GM19099 (cell line): Measurements from ENCODE around the gene FGFBP1.

ENCODE experiments used
- POLR2A ChIP-seq: IDR thresholded peaks from 3 replicates; pipeline ENCODE4 v1.6.1; 2011; ENCODE audit warnings: low read depth; ENCODE audit not compliant: insufficient read length; ENCODE audit errors: extremely low read depth

FGFBP1 gene

DNA sequence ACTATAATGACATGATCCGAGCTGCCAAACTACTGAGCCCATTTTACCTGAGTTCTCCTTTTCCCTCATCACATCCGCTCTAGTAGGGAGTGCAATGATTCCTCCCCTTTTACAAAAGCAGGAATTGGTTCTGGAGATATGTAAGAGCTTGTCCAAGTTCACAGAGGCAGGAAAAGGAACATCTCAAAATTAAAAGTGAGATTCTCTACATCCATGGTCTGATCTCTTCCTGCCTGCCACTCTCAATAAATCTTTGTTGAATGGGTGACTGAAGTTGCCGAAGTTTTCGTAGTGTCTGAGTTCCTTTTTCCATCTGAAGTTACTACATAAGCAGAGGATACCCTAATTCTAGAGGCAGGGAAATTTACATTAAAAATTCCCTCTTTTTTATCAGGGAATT, at the start of gene FGFBP1:
Gene FGFBP1 (minus strand): TSS at position 101 of the 400 bp plus-strand sequence. CDS start 2,108 bp downstream, outside the sequence.
- no peak for TF ChIP-seq POLR2A

DNA sequence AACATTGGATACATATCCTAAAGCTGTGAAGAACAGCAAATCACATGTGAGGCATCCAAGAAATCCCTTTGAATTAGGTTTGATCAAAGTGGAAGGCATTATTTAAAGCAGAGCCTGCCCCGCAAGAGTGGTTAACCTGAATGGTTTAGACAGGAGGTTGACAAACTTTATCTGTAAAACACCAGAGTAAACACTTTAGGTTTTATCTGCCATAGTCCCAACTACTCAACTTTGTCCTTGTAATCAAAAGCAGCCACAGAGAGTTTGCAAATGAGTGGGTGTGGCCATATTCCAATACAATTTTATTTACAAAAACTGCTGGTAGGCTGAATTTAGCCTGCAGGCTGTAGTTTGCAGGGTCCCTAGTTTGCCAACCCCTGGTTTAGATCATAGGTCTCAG, 49.7 kb upstream of the FGFBP1 start:
- no peak for TF ChIP-seq POLR2A

DNA sequence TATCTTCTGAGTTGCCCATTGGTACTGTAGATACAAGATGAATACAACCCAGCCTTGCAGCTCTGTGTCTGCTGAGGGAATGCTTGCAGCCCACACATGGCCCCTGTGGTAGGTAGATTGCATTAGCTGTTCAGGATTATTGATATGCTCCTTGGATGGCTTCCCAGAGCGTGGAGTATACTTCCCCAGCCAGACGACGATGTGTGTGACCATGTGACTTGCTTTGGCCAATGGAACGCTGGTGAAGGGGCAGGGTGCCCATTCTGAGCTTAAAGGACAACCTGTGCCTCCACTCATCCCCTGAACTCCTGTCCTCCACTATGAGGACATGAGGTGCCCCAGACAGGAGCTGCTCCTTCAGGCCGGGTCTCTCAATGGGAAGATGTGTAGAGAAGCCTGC, 48.4 kb upstream of the FGFBP1 start:
- TF ChIP-seq POLR2A: no peak

DNA sequence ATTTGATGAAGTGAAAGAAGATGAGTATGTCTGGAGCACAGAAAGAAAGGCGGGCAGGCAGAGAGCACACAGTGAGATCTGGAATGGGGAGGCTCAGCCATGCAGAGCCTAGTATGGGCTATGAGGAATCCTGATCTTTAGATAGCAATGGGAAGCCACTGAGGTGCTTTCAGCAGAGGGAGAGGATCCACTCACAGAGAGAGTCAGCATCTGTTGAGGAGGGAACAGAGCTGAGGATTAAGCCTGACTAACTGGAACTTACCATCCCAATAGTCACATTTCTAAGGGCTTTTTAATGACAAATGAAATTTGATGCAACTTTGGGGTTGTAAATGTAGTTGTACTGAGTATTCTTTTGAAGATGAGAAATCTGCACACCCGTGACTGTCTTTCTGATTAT, 45.1 kb upstream of the FGFBP1 start:
- no peak for TF ChIP-seq POLR2A

DNA sequence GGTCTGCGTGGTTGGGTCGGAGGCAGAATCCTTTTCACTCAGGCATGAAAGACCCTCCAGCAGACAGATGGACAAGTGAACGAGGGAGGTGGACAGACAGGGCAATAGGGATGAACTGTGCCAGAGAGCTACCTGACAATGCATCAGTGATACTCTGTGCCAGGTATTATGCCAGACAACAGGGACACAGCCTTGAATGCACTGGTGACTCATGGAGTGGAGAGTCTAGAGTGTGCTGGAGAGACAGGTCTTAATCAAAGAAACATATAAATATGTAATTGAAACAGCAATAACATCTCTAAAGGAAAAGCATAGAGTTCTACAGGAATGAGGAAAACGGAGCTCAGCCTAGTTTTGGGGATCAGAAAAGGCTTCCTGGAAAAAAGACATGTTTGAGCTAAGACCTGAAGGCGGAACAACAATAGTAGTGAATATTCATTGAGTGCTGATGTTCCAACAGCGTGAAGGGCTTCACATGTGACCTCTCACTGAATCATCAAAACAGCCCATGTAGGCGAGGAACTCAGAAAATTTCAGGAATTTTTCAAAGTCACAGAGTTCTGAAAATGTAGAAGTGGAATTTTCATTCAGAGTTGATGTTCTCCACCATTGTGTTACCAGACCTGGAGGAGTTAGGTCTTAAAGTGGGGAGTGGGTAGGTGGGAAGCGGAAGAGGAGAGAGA, 44.4 kb upstream of the FGFBP1 start:
- no peak for TF ChIP-seq POLR2A

DNA sequence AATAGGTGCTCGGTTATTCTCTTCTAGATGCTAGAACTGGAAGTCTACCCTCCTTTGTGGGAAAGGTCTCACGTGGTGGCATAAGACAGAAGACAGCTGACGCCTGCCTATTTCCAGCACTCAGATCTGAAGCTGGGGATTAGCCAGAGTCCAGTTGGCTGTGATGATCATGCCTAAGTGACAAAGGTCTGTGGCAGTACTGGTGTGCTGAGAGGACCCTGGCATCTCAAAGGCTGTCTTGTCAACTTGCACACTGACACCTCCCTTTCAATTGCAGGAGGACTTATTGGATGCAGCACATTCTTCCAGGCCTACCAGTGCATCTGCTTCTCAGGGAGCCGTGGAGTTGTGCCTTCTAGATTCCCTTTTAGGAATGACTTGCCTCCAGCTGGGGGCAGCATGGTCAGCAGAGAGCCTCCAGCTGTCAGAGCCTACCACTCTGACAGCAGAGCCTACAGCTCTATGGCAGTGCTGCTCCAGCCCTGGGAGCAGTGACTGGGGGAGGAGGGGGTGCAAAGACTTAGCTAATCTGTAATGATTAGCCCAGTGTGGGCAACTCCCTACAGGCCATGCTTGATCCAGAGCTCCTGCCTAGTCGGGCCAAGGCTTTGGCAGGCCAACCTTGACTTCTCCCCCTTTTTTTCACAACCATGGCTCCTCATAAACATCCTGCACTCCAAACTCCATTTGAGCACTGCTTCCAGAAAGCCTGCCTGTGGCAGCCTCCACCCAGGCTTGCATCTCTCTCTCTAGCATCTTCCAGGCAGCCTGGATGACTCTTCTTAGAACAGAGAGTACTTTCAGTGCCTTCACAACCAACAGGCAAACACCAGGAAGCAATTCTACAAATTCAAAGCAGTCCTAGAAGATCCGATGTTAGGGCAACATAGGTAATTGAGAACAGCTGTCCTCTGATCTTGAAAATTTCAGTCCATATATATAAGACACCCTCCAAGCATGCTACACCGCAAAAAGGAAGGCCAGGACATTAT, 38.2 kb upstream of the FGFBP1 start:
- no peak for TF ChIP-seq POLR2A

DNA sequence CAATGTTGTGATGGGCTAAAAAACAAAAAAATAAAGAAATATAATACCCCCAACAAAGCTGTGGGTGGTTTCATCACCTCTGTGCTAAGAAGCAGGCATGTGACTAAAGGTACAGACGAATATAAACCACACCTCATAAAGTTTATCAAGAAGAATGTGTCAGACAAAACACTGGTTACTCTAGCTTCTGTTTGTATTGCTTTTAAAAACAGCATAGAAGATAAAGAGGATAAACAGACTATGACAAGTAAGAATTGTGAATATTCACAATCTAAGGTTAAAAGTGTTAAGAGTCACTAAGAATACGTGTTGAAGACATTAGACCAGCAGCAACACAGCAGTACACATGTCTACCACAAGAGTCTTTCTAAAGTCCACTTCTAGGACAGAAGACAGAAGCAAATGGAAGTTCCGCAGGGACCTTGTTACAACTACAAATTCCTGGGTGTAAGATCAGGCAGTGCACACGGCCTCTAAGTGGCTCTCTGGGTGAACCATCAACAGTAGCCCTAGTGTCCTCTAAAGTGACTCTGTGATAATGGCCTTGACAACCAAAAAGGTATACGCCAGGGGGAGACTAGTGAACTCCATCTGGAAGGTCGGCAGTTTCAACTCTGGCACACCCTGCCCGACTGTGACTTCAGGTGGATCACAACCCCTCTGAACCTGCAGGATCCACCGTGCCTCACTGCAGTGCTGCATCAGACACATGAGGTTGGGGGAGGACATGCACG, 32.7 kb upstream of the FGFBP1 start:
- TF ChIP-seq POLR2A: no peak

DNA sequence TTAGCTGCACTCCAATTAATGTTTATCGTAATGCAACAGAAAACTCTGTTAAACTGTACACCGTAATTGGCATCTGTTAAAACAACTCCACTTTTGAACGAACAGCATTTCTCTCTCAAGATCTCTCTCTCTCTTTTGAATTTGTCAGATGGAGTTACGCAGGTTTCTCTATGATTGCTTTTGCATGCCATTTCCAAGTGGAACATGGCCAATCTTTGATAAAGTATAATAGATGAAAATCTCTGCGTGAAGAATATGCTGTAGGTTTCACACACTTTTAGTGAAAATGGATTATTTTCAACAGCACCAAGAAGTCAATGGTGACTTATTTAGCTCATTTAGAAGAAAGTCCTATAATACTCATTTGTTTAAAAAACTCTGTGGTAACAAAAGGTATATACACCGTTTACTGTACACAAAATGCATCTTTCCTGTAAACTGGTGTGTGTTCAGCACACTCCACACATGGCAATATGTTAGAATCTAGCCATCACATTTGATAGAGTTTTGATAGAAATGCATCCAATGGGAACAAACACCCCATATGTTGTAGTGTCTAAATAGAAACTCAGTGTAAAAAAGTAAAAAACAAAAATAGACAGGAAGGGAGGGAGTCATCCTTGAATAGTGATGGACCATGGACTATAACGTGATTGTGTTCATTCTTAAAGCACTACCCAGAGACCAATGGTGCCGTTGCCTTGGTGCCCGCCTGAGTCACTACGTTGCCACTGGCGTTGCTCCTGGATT, 30.2 kb upstream of the FGFBP1 start:
- TF ChIP-seq POLR2A: no peak

DNA sequence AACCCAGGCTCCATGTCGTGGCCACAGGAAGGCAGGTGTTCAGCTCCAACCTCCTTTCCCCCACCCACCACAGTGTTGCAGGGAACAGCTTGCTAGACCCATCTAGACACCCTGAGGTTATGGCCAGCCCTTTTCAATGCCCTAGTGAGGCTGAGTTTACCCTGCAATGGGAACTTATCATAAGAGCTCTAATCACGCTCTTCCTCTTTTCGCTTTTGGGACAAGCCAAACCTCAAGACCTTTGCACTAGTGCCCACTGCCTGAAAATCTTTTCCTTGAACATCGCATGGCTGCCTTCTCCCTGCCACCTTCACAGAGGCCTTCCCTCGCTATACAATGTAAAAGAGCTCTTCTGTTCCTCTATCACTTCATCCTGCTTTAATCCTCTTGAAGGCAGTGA, 26.8 kb upstream of the FGFBP1 start:
- TF ChIP-seq POLR2A: no peak

DNA sequence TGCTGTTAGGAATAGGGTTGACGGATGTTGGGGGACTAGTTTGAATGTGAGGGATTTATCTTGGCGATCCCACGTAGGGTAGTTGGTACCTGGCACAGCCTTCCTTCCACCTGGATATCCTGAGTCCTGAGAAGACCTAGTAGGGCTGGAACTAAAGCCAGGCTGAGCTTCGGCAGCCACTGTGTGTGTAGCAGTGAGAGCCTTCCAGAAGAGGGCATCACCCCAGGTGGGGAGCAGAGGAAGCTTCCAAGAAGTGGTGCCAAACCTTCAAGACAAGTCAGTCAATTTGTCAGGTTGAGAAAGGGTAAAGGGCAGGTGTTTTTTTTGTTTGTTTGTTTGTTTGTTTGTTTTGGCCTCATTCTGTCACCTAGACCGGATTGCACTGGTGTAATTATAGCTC, 25.6 kb upstream of the FGFBP1 start:
- no peak for TF ChIP-seq POLR2A

DNA sequence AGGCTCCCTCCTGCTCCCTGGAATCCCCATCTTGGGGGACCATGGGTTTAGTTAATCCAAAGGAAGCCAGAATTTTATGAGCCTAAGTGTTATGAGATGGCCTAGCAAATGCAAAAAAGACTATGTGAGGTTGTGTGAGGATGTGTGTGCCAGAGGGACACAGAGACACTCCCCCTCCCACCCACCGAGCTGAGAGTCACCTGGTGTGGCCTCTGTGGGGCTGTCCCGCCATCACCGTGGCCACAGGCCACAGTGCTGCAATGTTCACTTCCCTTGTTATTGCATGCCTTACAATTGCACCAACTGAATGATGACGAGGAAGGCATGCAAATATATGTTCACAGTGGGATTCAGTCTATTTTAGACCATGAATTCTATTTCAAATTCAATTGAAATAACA, 25.0 kb upstream of the FGFBP1 start:
- TF ChIP-seq POLR2A: no peak

DNA sequence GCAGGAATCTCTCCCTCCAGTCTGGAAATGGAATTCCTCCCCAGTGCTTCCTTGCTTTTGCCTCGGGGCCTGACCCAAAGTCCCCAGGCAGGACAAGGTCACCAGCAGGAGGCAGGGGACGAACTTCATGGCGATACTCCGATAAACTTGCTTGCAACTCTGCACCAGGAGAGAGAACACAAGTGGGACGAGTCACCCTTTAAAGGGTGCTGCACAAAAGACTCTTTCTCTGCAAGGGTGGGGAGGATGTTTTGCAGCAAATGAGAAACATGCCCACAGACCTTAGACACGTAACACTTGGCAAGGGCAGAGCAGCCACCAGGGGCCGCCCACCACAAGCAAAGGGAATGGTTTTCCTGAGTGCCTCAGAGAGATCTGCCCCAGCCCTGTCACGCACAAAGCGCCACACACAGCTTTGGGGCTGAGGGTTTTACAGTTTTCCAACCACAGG, 24.5 kb upstream of the FGFBP1 start, which contains the start of gene FGFBP2:
Gene FGFBP2 (minus strand): TSS at position 175 of the 451 bp plus-strand sequence. CDS start 46 bp downstream, at position 129.
- no peak for TF ChIP-seq POLR2A

DNA sequence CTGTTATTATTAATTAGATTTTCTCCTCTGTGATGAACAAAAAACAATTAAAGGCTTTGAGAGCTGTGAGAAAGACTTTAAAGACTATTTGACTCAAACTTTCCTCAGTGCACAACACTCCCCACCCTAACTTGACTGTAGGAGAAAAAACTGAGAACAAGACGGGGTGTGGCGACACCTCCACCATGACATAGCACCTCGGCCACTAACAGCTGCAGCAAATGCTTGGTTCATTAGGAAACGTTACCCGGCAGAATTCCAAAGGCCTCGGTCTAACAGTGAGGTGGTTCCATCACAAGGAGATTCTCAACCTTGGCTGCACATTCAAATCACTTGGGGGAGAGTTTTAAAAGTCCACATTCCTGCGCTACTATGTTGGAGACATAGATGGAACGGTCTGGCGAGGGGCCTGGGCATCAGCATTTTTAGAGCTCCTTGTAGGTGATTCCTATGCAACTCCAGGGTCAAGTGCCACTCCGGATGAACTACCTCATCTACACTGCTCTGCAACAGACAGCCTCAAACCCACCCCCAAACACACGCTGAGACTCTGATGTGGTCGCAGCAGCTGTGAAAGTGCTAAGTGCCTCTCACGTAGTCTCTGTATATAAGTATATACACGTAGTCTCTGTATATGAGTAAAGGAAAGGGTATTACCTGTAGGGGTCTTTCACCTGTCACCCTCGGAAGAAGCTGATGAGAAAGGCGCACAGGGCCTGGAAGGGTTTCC, 23.4 kb upstream of the FGFBP1 start:
- no peak for TF ChIP-seq POLR2A

DNA sequence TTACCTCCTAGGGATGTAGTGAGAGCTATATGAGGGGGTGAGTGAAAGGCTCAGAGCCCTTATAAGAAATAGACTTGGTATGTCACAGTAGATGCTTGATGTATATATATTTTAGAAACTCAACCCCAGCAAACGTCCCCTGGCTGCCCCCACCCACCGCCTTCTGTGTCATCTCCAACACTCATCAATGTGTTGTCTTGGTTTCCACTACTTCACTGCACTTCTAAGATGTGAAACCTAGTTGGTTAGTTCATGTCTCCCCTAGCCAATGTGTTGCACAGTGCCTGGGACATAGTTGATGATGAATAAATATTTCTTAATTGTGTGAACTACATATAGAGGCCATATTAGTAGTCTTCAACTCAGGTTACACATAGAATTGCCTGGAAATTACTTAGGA, 20.0 kb upstream of the FGFBP1 start:
- no peak for TF ChIP-seq POLR2A

DNA sequence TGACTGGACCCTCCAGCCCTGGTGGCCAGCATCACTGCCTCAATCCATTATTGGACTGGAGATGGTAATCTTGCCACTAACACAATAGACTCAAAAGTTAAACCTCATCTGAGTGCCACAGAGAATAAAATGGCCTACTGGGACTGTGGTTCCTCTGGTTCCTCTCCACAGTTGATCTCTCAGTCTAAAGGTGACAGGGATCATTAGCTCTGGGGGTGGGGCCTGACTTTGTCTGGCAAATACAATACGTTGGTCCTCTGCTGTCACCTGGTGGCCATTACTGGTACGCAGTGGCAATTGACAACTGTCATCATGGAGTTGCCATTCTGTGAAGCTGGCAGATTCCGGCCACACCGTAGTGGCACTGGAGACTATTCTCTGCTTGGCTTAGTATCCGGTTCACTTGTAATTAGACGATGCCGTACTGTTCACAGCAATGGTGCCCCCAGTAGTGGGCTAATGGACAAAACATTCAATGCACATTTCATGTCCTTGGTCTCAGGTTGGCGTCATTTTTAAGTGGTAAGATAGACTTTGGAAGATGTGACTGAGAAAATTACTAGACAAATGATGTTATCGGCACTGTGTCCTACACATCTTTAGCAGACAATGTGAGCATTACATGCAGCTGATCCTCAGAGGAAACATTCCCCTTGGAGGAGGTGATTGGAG, 17.8 kb upstream of the FGFBP1 start:
- TF ChIP-seq POLR2A: no peak
